Gastrocnemius medialis (tissue), 4 donors: ENCODE measurements around the gene C19orf38. TPM values are rescaled to one million over a fixed set of nuclear protein-coding genes. Genes with fewer than 3 reads are reported as not detected.

Experiments
- ATAC-seq, 2 donors: fragments of 150-250 bp; one replicate each; pipeline ENCODE4 v1.9.1; 2016
- DNase-seq, 2 donors: peaks; one replicate each; pipeline ENCODE4 v3.0.0-alpha.2; 2019
- H3K27ac ChIP-seq, 4 donors: fragments of 200-600 bp; sonication (generic); 1 replicate in 1 of 4; 2 replicates in 3 of 4; pipeline ENCODE4 v1.5.1; 2016 to 2018; ENCODE audit warnings: mild to moderate bottlenecking in 2 of 4, moderate library complexity in 1 of 4
- H3K27me3 ChIP-seq, 3 donors: fragments of 200-600 bp; sonication (generic) in 2 of 3; 1 replicate in 1 of 3; 2 replicates in 2 of 3; pipeline versions ENCODE4 v1.5.1 to v1.6.0; 2016 to 2019; ENCODE audit warnings: mild to moderate bottlenecking in 1 of 3, moderate library complexity in 1 of 3
- H3K36me3 ChIP-seq, 2 donors: fragments of 200-600 bp; sonication (generic) in 1 of 2; one replicate each; pipeline ENCODE4 v1.5.1; 2017 to 2018
- H3K4me1 ChIP-seq, 2 donors: fragments of 200-600 bp; sonication (generic) in 1 of 2; one replicate each; pipeline ENCODE4 v1.5.1; 2016 to 2017; ENCODE audit warnings: mild to moderate bottlenecking in 2 of 2
- H3K4me3 ChIP-seq, 4 donors: fragments of 200-600 bp; sonication (generic) in 3 of 4; 1 replicate in 1 of 4; 2 replicates in 3 of 4; pipeline ENCODE4 v1.5.1; 2016 to 2019; ENCODE audit warnings: mild to moderate bottlenecking in 2 of 4
- H3K9me3 ChIP-seq, 3 donors: fragments of 200-600 bp; sonication (generic) in 2 of 3; 1 replicate in 1 of 3; 2 replicates in 2 of 3; pipeline ENCODE4 v1.5.1; 2016 to 2019
- POLR2A ChIP-seq, 2 donors: fragments of 450-650 bp; IDR thresholded peaks; one replicate each; pipeline ENCODE4 v1.6.1; 2017; ENCODE audit warnings: antibody characterized with exemption in 2 of 2, mild to moderate bottlenecking in 2 of 2, moderate library complexity in 2 of 2
- in situ Hi-C, 4 donors: fragments of 200-750 bp; cut with MboI; loops; one replicate each; pipeline versions ENCODE4 v1.15.0 to v1.8.0; 2017; ENCODE audit warnings: low sequenced_read_pairs in 4 of 4
- intact Hi-C: fragments of 100-400 bp; cut with DNase I; formaldehyde crosslinking; loops from one replicate; pipeline ENCODE4 v1.15.1; 2023; ENCODE audit warnings: low total_unique reads
- microRNA-seq, 2 donors: library from miRNA; unstranded; fragments of <30 nt; microRNA quantifications; one replicate each; pipeline ENCODE4, GENCODE V29; 2016; ENCODE audit warnings: borderline replicate concordance in 2 of 2
- total RNA-seq, 4 donors: library from RNA; depleted of rRNA; stranded (reverse); fragments of >200 nt; gene quantifications; one replicate each; pipeline versions ENCODE4 v1.1.0 to v1.2.3, GENCODE V29; 2016
- TF ChIP-seq, protein P1 (sequence below), 5 experiments: fragments of 450-650 bp in 3 of 5; fragments of 200-600 bp in 2 of 5; sonication (generic) in 2 of 5; IDR thresholded peaks in 4 of 5; conservative IDR thresholded peaks in 1 of 5; 1 replicate in 4 of 5; 2 replicates in 1 of 5; pipeline ENCODE4 v1.5.1; 2016 to 2019; ENCODE audit warnings: antibody characterized with exemption in 5 of 5, mild to moderate bottlenecking in 3 of 5, moderate library complexity in 3 of 5

The C19orf38 gene
- total RNA-seq, 4 donors from 2014 or later: 1.4 to 3.9 (median 1.9) TPM

DNA sequence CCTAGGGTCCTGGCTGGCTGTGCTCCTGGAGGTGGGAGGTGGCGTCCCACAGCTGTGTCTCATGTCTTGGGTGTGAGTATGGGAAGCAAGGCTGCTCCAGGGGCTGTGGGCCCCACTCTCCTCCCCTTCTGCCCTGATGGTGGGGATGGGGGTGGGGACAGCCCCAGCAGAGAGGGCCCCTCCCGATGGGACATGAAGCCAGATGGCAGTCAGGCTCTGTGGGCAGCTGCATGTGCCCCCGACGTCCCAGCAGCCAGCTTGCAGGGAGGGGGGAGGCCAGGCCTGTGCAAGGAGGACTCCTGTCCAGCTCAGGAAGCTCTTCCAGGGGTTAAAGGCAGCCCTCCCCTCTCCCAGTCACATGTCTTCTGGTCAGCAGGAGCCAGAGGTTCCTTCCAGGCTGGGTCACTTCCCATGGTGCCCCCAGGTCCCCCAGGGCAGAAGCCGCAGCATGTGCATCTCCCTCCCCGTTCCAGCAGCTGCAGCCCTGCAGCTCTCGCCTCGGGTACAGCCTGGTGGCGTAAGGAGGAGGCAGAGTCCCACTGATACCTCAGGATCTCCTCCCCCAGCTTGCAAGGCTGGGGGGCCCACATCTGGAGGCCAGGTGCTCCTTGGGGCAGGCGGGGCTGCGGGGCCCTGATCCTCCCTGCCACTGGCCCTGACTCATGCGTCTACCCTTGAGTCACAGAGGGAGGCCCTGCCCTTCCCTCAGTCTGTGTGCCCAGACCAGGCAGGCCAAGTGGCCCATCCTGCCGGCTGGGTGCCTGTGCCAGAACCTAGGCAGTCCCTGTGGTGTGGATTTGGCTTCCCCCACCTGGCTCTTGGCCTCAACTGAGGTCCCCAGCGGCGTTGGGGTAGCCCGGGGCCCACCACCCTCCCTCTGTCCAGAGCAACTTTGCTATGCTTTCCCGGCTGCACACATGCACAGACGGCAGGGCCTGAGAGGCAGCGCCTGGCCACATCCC lies 67.2 kb downstream of the C19orf38 start:
- peak in 1 of 2 donors; percentile 72 for DNase-seq
- peak; percentile 27 to 45 for ATAC-seq
- H3K36me3 ChIP-seq: peaks cover 0 to 35% of the 10 kb centered on the region in 2 donors
- H3K27me3 ChIP-seq: no peaks in the 10 kb centered on the region
- H3K9me3 ChIP-seq: no peaks in the 10 kb centered on the region
- intact Hi-C loops: no loop called here
- no peak overlapping the region for H3K4me3 ChIP-seq
- in situ Hi-C loops: no loop called here
- peaks cover 21 to 27% of the 10 kb centered on the region in 2 donors for H3K4me1 ChIP-seq
- H3K27ac ChIP-seq: peak overlapping the region; percentile 19 to 90 (median 43)
- TF ChIP-seq, protein P1, sequence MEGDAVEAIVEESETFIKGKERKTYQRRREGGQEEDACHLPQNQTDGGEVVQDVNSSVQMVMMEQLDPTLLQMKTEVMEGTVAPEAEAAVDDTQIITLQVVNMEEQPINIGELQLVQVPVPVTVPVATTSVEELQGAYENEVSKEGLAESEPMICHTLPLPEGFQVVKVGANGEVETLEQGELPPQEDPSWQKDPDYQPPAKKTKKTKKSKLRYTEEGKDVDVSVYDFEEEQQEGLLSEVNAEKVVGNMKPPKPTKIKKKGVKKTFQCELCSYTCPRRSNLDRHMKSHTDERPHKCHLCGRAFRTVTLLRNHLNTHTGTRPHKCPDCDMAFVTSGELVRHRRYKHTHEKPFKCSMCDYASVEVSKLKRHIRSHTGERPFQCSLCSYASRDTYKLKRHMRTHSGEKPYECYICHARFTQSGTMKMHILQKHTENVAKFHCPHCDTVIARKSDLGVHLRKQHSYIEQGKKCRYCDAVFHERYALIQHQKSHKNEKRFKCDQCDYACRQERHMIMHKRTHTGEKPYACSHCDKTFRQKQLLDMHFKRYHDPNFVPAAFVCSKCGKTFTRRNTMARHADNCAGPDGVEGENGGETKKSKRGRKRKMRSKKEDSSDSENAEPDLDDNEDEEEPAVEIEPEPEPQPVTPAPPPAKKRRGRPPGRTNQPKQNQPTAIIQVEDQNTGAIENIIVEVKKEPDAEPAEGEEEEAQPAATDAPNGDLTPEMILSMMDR (IDR thresholded peaks at IDR 0.05 in 4 of 5, conservative IDR thresholded peaks at IDR 0.05 in 1 of 5): no peak
- TF ChIP-seq POLR2A (IDR thresholded peaks at IDR 0.05): no peak

DNA sequence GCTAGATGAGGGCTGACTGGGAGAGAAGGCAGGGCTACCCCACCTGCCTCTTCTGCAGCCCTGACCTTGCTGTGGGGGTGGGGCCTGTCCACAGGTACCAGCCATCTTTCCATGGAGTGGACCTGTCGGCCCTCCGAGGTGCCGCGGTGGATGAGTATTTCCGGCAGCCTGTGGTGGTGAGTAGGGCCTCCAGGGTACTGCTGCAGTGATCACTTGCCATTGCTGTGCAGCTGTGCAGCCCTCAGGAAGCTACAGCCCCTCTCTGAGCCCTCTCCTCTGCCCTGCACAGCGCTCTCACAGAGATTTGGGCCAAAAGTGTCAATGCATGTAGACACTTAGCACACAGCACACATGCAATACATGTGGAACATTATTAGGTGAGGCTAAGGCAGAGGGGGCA lies 68.4 kb downstream of the C19orf38 start:
- peak overlapping the region in 1 of 4 donors; percentile 90 for H3K27ac ChIP-seq
- H3K27me3 ChIP-seq: no peaks in the 10 kb centered on the region
- in situ Hi-C loops (no loop called here), intact Hi-C loops (no loop called here)
- no peak for TF ChIP-seq POLR2A (IDR thresholded peaks at IDR 0.05)
- TF ChIP-seq, protein P1 (IDR thresholded peaks at IDR 0.05 in 4 of 5, conservative IDR thresholded peaks at IDR 0.05 in 1 of 5): no peak
- no peak for ATAC-seq
- peaks cover 20 to 24% of the 10 kb centered on the region in 2 donors for H3K4me1 ChIP-seq
- H3K36me3 ChIP-seq: peaks cover 0 to 46% of the 10 kb centered on the region in 2 donors
- H3K4me3 ChIP-seq: no peak overlapping the region
- H3K9me3 ChIP-seq: no peaks in the 10 kb centered on the region
- no peak for DNase-seq

DNA sequence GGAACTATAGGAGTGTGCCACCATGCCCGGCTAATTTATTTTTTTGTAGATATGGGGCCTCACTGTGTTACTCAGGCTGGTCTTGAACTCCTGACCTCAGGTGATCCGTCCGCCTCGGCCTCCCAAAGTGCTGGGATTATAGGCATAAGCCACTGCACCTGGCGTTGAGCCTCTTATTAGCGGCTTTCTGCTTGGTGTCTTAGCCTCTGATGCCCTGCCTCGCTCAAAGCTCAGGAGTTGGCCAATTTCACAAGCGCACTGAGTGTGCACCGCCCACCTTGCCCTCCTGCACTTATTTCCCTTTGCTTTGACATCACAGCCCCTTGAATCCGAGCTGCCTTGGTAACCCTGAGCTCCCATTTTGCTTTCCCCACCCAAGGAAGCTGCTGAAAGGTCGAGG lies 70.1 kb downstream of the C19orf38 start:
- peaks cover 0 to 58% of the 10 kb centered on the region in 2 donors for H3K36me3 ChIP-seq
- in situ Hi-C loops: no loop called here

More for the DNA sequence above, 70.1 kb downstream of the C19orf38 start:
- no peak for TF ChIP-seq POLR2A (IDR thresholded peaks at IDR 0.05)
- TF ChIP-seq, protein P1 (IDR thresholded peaks at IDR 0.05 in 4 of 5, conservative IDR thresholded peaks at IDR 0.05 in 1 of 5): no peak
- ATAC-seq (no peak), DNase-seq (no peak)
- no peaks in the 10 kb centered on the region for H3K9me3 ChIP-seq
- H3K4me3 ChIP-seq: no peak overlapping the region
- H3K27ac ChIP-seq: peak overlapping the region; percentile 19 to 84 (median 68)
- no peaks in the 10 kb centered on the region for H3K27me3 ChIP-seq
- intact Hi-C loops: no loop called here
- peaks cover 21 to 26% of the 10 kb centered on the region in 2 donors for H3K4me1 ChIP-seq

Small RNA genes lying within 50 kb of the gene (microRNA-seq; reads per million reads assigned to microRNA genes)
- gene MIR199A1: 0 reads per million in 2 donors
- gene MIR6793: 0 reads per million in 2 donors

Other genes with a start within 250 kb of the C19orf38 start
- gene SLC44A2, start 222.9 kb upstream of the C19orf38 start, total RNA-seq: 100 to 1,000 TPM in 2 of 4 donors, 10 to 100 TPM in 2; 51.1 to 168 (median 105) TPM
- 10 to 100 TPM; 67.3 to 88.2 (median 76.6) TPM for gene ILF3, start 194.1 kb upstream of the C19orf38 start, total RNA-seq
- 10 to 100 TPM in 3 of 4 donors, 1 to 10 TPM in 1; 9.5 to 25.7 (median 15.4) TPM for gene QTRT1, start 147.0 kb upstream of the C19orf38 start, total RNA-seq
- gene DNM2, start 130.3 kb upstream of the C19orf38 start, total RNA-seq: 100 to 1,000 TPM in 3 of 4 donors, 10 to 100 TPM in 1; 76.2 to 131 (median 108) TPM
- 10 to 100 TPM; 33.0 to 90.0 (median 57.1) TPM for gene TMED1, start 12.2 kb upstream of the C19orf38 start, total RNA-seq
- 10 to 100 TPM; 31.2 to 58.5 (median 53.0) TPM for gene CARM1, start 23.1 kb downstream of the C19orf38 start, total RNA-seq
- 10 to 100 TPM; 17.8 to 30.8 (median 24.2) TPM for gene YIPF2, start 80.2 kb downstream of the C19orf38 start, total RNA-seq
- 10 to 100 TPM; 28.7 to 54.5 (median 34.8) TPM for gene TIMM29, start 80.4 kb downstream of the C19orf38 start, total RNA-seq
- 10 to 100 TPM; 24.0 to 72.6 (median 68.7) TPM for gene SMARCA4, start 112.6 kb downstream of the C19orf38 start, total RNA-seq
- gene LDLR, start 241.0 kb downstream of the C19orf38 start, total RNA-seq: 1 to 10 TPM; 1.2 to 6.0 (median 3.9) TPM